ENCODE measurements around the gene TREML4. TPM values are rescaled to one million over a fixed set of nuclear protein-coding genes. Genes with fewer than 3 reads are reported as not detected.
A peak's percentile ranks its signal among the peaks of the same experiment; 100 is the strongest.

The TREML4 gene
- total and polyA plus RNA-seq, 9 of the 15 experiments (the other 6 are each of a cell fraction or from before 2014, with no cell fraction given) = not detected

GRCh38 chr6:41201764-41202173 lies 26.4 kb upstream of the TREML4 start (continued):
- TF ChIP-seq ATF3 (IDR thresholded peaks at IDR 0.05) (peak; percentile 19; the same call in 1 of the 2 replicates), ATF3 (CRISPR knock-in tag; conservative IDR thresholded peaks at IDR 0.05) (no peak), PHB (CRISPR knock-in tag; IDR thresholded peaks at IDR 0.05) (no peak), MAFF (IDR thresholded peaks at IDR 0.05; ENCODE audit: low read length) (no peak), CEBPZ (IDR thresholded peaks at IDR 0.05; ENCODE audit: borderline replicate concordance, low read depth, low read length) (no peak), RBM25 (IDR thresholded peaks at IDR 0.05; ENCODE audit: low read depth, low read length, severe bottlenecking) (no peak), ZNF445 (CRISPR knock-in tag; IDR thresholded peaks at IDR 0.05; ENCODE audit: low read depth) (no peak), BRF2 (IDR thresholded peaks at IDR 0.05; ENCODE audit: borderline replicate concordance, insufficient read depth, insufficient read length) (no peak), MXI1 (IDR thresholded peaks at IDR 0.05; ENCODE audit: low read depth, low read length) (no peak), FOXO4 (CRISPR knock-in tag; IDR thresholded peaks at IDR 0.05) (no peak), HMGXB4 (CRISPR knock-in tag; IDR thresholded peaks at IDR 0.05) (no peak), ZNF589 (CRISPR knock-in tag; IDR thresholded peaks at IDR 0.05; ENCODE audit: low read depth) (0 out of 2 replicates have a peak, but pooled peaks have one; percentile 29), POLR2B (IDR thresholded peaks at IDR 0.05; ENCODE audit: low read depth, partially characterized antibody) (no peak), BCOR (IDR thresholded peaks at IDR 0.05) (no peak; the same call in 1 of the 2 replicates), PRDM10 (IDR thresholded peaks at IDR 0.05; ENCODE audit: partially characterized antibody) (peak; percentile 18), ZNF384 (IDR thresholded peaks at IDR 0.05; ENCODE audit: low read depth, low read length) (no peak)
